ENCODE measurements around the gene TMEM80. TPM values are rescaled to one million over a fixed set of nuclear protein-coding genes. Genes with fewer than 3 reads are reported as not detected.
A peak's percentile ranks its signal among the peaks of the same experiment; 100 is the strongest.

The TMEM80 gene
- total and polyA plus RNA-seq, 9 of the 15 experiments (the other 6 are each of a cell fraction or from before 2014, with no cell fraction given) = 5.1 to 30.1 (median 12.4) TPM

- no peak for TF ChIP-seq XRCC3 (IDR thresholded peaks at IDR 0.05)
- TF ChIP-seq ZNF551 (CRISPR knock-in tag; IDR thresholded peaks at IDR 0.05) = no peak
- 0 out of 2 replicates have a peak, but pooled peaks have one; percentile 53 for TF ChIP-seq CREB3L1 (IDR thresholded peaks at IDR 0.05; ENCODE audit: borderline replicate concordance, low read depth)
- TF ChIP-seq ETS1 (conservative IDR thresholded peaks at IDR 0.05; ENCODE audit: control insufficient read depth, low read depth, low read length) = peak; percentile 78; the same call in 1 of the 2 replicates
- peak; percentile 90 for TF ChIP-seq ZFX (CRISPR knock-in tag; IDR thresholded peaks at IDR 0.05)
- no peak for TF ChIP-seq BRF1 (IDR thresholded peaks at IDR 0.05; ENCODE audit: borderline replicate concordance, extremely low read depth, insufficient read length)
- peak; percentile 66; the same call in 1 of the 2 replicates for TF ChIP-seq KLF13 (tag; IDR thresholded peaks at IDR 0.05; ENCODE audit: borderline replicate concordance, low read depth)
- TF ChIP-seq MAZ (CRISPR knock-in tag; conservative IDR thresholded peaks at IDR 0.05 in 1 of 2, IDR thresholded peaks at IDR 0.05 in 1 of 2) = peak in 1 of 2 experiments; percentile 63; a peak in 2 of 4 replicates
- TF ChIP-seq ZNF592 (IDR thresholded peaks at IDR 0.05) = peak; percentile 69; the same call in 1 of the 2 replicates
- TF ChIP-seq NRF1 (conservative IDR thresholded peaks at IDR 0.05 in 1 of 2, IDR thresholded peaks at IDR 0.05 in 1 of 2) = peak; percentile 79 to 81
- TF ChIP-seq ZNF282 (CRISPR knock-in tag; IDR thresholded peaks at IDR 0.05) = no peak
- TF ChIP-seq CBX3 (IDR thresholded peaks at IDR 0.05; ENCODE audit: borderline replicate concordance in 1 of 2, low read length in 2 of 2) = no peak
- TF ChIP-seq TAF1 (IDR thresholded peaks at IDR 0.05; ENCODE audit: control insufficient read depth, extremely low read depth, insufficient read depth, low read length, severe bottlenecking) = peak; percentile 45
- TF ChIP-seq RBFOX2 (IDR thresholded peaks at IDR 0.05; ENCODE audit: low read depth, low read length) = peak; percentile 67
- 0 out of 2 replicates have a peak, but pooled peaks have one; percentile 61 for TF ChIP-seq LCOR (CRISPR knock-in tag; IDR thresholded peaks at IDR 0.05)
- TF ChIP-seq ZNF408 (CRISPR knock-in tag; IDR thresholded peaks at IDR 0.05; ENCODE audit: low read depth) = no peak
- 0 out of 4 replicates have a peak, but pooled peaks of 1 of the 2 experiments have one; percentile 47 for TF ChIP-seq HDAC1 (IDR thresholded peaks at IDR 0.05)
- peak; percentile 47 for TF ChIP-seq RBBP5 (IDR thresholded peaks at IDR 0.05; ENCODE audit: borderline replicate concordance, insufficient read depth, low read length, poor library complexity, severe bottlenecking)
Measured at GRCh38 chr11:726278-727220, 30.9 kb downstream of the TMEM80 start (continued).
